ENCODE data around the gene LHPP.
"Not testable (repeated sequence)": the region's sequence is repeated elsewhere in the genome, so short reads cannot be mapped to it uniquely, and the experiment has no call there.

LHPP gene

GRCh38 chr10:124545351-124546054, 83.9 kb downstream of the LHPP start:
- no peak overlapping the region for H3K4me3 ChIP-seq (ENCODE audit: low read length)
- no peak for DNase-seq (ENCODE audit: low read depth)

GRCh38 chr10:124546055-124546369, 84.4 kb downstream of the LHPP start:
- no peak for DNase-seq (ENCODE audit: low read depth)
- no peak overlapping the region for H3K4me3 ChIP-seq (ENCODE audit: low read length)
- no peak for TF ChIP-seq CTCF (conservative IDR thresholded peaks at IDR 0.05; ENCODE audit: low read length)

More at GRCh38 chr10:124545351-124546054, 83.9 kb downstream of the LHPP start:
- TF ChIP-seq CTCF (conservative IDR thresholded peaks at IDR 0.05; ENCODE audit: low read length), result no peak

- TF ChIP-seq CTCF (conservative IDR thresholded peaks at IDR 0.05; ENCODE audit: low read length), result no peak
Measured at GRCh38 chr10:124546957-124547646, 85.5 kb downstream of the LHPP start.

GRCh38 chr10:124547647-124548168, 86.1 kb downstream of the LHPP start:
- no peak for TF ChIP-seq CTCF (conservative IDR thresholded peaks at IDR 0.05; ENCODE audit: low read length)
- DNase-seq (ENCODE audit: low read depth), result no peak
- no peak overlapping the region for H3K4me3 ChIP-seq (ENCODE audit: low read length)

More at GRCh38 chr10:124546957-124547646, 85.5 kb downstream of the LHPP start:
- H3K4me3 ChIP-seq (ENCODE audit: low read length), result no peak overlapping the region
- DNase-seq (ENCODE audit: low read depth), result no peak

GRCh38 chr10:124549171-124549570, 87.5 kb downstream of the LHPP start:
- not testable (repeated sequence) for DNase-seq (ENCODE audit: low read depth); H3K4me3 ChIP-seq (ENCODE audit: low read length)

- no peak for DNase-seq (ENCODE audit: low read depth)
Measured at GRCh38 chr10:124550293-124551034, 88.8 kb downstream of the LHPP start.

More at GRCh38 chr10:124550293-124551034, 88.8 kb downstream of the LHPP start:
- no peak overlapping the region for H3K4me3 ChIP-seq (ENCODE audit: low read length)
- no peak for TF ChIP-seq CTCF (conservative IDR thresholded peaks at IDR 0.05; ENCODE audit: low read length)

Measured in AG10803 (cell line).